CD4-positive, alpha-beta T cell treated with Interleukin-6 at 100 ng/mL for 8 hours (primary cell): ENCODE data around the gene PRSS16.

Experiments used
- DNase-seq: peaks from one replicate; pipeline ENCODE4 v3.0.0-alpha.2; 2020; ENCODE audit warnings: mixed read lengths, low spot score

PRSS16 gene

GRCh38 chr6:27287751-27288135, 40.2 kb downstream of the PRSS16 start:
- no peak for DNase-seq

DNA sequence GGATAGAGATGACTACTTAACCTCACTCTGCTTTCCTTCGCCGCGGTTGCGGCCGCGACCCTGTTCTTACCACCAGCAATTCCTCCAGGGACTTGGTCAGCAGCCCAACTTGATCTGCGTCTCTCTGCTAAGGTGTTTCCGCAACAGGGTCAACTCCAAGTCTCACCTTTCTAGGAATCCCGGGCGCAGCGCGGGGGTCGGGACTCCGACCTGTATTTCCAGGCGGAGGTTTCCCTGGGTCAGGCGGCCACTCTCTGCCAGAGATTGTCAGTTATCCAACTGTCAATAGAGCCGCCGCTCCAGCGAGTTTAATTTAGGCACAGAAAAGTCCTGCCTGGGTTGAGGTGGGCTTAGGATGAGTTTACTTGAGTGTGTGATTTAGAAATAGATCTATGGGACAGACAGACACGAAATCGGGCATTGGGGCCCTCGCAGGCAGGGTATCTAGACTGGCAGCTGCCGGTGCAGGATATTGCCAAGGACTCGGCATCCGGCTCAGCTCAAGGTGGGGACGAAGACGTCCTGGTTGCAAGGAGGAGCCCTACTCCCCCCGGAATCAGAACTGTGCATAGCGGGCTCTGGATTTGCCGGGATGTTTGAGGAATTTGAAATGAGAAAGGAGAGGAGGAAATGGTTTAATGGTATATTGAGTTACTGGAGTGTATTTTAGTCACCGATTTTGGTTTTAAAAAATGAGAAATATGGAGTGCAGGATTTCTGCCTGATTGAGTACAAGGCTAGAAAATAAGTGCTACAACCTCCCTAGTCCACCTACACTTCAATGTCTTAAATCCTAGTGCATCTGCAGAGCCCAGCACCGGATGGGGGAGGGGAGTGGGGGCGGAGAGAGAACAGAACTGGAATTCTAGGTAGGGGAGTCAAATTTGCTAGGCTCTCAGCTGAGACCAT, 40.9 kb downstream of the PRSS16 start:
- DNase-seq: no peak

GRCh38 chr6:27290065-27290849, 42.8 kb downstream of the PRSS16 start:
- DNase-seq: no peak

- no peak for DNase-seq
Measured at GRCh38 chr6:27290850-27291208, 43.3 kb downstream of the PRSS16 start.

DNA sequence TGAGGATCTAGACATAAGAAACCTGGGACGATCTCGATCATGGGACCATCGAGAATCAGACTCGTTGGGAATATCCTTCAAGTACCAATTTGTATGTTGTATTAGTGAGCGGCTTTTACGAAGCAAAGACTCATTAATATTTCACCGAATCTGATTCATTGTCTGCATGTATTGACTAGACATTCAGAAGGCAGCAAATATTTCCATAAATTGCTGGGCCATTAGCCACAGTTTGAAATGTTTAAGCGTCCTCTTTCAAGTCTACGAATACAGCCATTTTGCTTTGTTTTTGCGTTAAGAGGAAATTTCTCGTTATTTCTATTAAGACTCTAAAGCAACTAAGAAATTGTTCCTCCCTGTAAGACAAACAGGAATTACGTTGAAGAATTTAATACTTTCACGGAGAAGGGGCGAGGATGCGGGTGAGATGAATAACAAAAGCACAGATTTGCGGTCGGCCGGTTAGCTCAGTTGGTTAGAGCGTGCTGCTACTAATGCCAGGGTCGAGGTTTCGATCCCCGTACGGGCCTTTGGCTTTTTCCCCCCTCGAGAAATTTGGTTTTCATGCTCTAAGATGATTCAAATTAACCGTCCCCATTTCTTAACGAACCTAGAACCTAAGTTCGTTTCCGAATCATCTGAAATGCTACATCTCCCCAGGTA, 46.1 kb downstream of the PRSS16 start:
- no peak for DNase-seq

GRCh38 chr6:27294409-27294808, 46.9 kb downstream of the PRSS16 start:
- no peak for DNase-seq

DNA sequence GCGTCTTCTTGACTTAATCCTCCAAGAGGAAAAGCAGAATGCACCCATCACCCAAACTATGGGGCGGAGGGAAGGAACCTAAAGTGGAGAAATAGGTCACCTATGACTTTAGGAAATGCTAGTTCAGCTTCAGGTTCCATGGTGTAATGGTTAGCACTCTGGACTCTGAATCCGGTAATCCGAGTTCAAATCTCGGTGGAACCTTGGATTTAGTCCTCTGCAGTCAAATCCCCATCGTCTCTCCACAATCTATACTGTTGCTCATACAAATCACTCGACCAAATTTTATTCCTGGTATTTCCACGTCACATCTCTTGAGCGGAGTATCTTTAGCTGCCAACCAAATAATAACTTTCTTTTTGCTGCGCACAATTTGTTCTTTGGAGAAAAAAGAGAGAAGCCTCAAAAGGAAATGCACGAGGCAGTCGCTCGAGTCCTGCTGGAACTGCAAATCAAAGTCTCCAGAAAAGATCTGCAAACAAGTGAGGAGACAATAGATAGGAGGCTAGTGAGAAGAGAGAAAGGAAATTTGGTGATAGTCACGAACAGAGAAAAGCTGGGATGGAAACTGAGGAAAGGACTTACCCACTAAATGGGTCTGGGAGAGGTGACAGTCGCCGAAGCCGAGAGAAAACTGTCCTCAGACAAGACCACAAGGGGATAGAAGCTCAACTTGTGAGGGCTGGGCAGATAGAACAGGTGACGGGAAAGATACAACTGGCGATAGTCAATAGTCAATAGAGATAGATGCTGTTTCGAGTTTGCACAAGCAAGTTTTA, 48.0 kb downstream of the PRSS16 start:
- no peak for DNase-seq

- no peak for DNase-seq
Measured at GRCh38 chr6:27296106-27296783, 48.7 kb downstream of the PRSS16 start.

DNA sequence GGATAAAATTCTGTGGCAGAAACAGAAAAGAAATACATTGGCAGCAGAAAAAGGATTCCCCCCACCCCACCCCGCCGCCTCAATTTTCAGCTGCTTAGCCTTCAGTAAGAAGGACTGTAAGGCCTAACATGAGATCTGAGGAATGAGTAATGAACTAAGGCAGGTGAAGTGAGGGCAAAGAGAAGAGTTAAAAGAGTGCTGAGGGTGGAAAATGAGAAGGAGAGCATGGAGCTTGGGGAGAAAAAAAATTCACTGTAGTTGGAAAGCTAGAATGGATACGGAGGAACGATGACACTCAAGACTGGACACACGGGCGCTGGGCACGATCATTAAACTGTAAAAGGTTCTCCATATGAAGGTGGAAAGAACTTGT, 50.0 kb downstream of the PRSS16 start:
- DNase-seq: no peak

- no peak for DNase-seq
Measured at GRCh38 chr6:27297857-27298730, 50.6 kb downstream of the PRSS16 start.

DNA sequence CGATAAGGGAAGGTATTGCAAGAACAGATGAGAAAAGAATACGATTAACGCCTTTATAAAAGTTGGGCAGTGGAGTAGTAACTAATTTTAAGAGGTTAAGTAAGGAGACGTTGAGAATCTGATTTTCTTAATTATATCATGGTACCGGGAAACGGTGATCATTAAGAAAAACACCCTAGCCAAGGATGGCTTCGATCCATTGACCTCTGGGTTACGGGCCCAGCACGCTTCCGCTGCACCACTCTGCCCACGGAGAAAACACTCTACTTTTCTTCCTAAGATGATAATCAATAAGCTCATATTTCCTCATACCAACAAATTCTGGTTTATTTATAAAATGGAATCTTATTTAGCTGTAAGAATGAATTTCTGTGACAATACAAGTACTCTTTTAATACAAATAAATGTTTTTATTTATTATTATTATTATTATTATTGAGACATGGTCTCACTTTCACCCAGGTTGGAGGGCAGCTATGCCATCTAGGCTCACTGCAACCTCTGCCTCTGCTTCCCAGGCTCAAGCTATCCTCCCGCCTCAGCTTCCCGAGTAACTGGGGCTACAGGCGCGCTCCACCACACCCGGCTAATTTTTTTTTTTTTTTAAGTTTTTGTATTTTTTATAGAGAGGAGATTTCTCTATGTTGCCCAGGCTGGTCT, 56.2 kb downstream of the PRSS16 start:
- DNase-seq: no peak
